NOMO-1 treated with DMSO at 0.1 percent for 48 hours (cell line): ENCODE measurements around the gene CUX1.

ENCODE experiments used
- DNase-seq: peaks from one replicate; lab custom pipeline; 2025; ENCODE audit not compliant: unreplicated experiment; lab: John Stamatoyannopoulos, UW

The CUX1 gene

DNA sequence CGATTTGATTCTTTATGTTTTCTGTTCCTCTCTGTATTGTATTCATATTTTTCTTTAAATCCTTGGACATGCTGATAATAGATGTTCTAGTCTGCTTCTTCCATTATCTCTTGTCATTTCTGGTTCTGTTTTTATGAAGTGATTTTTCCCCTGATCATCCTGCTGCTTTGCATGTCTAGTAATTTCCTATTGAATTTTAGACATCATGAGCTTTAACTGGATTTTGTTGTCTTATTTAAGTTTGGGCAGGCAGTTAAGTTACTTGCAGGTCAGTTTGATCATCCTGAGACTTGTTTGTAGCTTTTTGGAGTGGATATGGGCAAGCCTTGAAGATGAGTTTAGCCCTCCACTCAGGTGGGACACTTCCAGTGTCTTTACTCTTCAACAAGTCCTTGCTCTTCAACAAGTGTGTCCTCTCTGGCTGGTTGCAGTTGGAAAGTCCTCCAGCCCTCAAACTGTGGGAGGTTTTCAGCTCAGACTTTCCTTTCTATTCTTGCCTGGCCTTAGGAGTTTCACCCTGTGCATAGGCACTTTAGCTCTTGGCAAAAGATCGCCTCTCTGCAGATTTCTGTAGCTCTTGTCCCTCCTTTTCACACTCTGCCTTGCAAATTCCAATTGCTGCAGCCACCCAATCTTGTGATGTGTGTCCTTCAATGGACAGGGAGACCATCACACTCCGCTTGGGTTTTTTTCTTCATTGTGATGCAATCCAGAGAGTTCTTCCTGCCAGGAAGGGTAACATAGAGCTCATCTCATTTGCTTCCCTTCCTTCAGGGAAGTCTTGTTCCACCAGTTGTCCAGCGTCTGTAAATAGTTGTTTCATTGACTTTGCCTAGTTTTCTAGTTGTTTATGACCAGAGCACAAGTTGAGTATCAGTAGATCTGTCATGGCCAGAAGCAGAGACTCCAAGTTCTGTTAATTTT, 272.0 kb downstream of the CUX1 start:
- no peak for DNase-seq

DNA sequence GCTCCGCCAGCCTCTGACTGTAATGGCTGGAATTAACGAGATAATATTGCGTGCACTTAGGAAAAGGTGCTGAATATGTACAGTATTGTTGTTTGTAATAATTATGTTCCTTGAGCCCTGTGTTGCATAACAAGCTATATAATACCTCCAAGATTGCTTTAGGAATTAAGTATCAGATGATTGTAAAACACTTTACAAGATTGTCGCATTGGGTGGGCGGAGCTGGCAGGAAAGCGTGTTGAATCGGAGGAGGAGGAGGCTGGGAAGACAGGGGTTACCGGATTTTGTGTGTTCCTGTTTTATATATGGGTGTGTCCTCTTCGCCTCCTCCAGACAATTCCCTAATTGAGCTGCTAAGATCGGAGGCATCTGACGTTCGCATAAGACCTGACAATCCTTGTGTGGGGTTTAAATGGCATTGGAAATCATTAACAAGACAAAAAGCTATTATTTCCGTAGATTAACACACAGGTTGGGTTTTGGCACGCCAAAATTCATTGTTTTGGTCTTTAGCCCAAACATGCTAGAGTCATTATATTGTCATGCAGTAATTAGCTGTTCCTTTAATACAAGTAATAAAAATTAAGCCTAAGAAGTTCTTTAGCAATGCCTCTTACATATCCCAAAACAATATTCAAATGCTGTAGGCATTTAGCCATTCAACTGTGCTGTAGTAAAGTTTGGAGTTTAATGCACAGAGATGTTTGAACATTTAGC, 276.3 kb downstream of the CUX1 start:
- DNase-seq, result no peak

DNA sequence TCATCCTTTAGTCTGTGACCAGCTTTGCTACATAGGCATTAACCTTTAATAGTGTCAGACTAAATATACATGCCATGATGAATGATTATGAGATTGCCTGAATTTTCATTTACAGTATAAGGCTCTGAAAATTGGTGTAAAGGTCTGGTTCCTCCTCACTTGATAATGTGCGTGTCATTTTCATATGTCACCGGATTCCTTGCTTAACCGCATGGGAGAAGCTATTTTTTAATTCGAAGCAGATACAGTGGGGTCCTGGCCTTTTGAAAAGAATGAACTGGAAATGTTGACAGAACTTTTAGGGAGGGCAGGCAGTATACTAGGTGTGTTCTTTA, 276.9 kb downstream of the CUX1 start:
- no peak for DNase-seq

DNA sequence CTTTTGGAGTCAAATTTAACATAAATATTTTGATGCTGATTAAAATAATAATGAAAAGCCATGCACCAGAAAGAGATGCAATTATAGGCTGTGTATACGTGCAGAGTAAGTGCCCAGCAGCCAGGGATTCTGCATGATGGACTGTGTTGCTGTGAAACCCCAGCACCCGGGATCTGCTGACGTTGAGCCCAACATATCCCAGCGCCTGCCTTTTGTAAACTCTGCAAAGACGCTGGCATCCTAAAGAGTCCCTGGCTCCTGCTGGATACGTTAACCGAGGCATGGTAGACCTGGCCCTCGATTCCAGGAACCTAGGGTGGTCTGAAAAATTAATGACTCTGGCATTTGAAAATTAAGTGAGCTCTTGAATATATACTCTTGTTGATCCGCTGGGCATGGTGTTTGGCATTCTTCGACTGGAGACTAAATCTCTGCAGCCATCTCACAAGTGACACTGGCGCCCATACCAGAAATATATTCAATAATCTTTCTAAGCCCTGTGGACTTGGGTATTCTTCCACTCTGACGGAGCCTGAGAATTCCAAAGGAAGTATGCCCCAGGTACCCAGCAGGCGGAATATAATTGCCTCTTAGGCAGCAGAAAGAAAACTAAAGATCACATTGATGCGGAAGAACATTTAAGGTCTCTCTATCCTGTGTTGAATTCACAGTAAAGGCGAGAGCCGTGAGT, 278.0 kb downstream of the CUX1 start:
- no peak for DNase-seq

DNA sequence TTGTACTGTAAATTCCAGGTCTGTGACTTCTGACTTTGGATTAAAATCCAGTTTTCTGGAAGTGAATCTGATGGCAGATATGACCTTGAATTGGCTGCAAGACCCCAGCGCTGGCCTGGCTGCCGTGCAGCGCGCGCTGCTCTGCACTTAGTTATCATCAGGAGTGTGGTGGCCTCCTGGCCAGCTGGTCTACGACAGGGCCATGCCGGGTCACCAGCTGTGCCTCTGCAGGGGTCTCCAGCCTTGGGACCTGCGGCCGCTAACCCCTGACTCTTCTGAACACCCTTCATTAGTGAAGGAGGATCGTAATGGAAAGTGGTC, 278.5 kb downstream of the CUX1 start:
- DNase-seq, result no peak

DNA sequence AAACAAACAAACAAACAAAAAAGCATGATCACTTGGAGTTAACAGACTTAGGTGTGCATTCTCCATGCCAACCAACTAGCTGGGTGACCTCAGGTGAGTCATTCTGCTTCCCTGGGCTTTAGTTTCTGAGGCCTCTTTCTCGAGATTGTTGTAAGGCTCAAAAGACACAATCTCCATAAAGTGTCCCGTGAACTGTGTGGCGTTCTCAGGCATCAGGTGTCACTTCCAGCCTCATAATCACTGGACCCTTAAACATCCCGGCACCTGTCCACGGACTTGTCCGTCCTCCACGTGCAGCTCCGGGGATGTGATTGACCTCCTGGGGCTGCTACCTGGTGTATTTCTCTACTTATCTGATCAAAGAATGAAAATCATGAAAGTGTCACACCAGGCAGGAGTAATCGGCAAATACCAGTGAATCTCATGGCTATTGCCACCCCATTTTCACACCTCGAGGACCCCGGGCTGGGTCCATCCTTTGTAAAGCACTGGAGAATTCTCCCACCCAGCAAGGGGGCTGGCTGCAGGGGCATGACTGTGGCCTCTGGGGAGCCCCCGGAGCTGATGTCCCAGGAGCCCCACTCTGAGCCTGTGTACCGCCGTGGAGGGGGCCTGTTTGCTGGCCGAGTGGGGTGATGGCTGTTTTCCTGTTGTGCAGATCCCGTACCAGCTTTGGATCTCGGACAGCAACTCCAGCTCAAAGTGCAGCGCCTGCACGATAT, 279.4 kb downstream of the CUX1 start:
- no peak for DNase-seq

DNA sequence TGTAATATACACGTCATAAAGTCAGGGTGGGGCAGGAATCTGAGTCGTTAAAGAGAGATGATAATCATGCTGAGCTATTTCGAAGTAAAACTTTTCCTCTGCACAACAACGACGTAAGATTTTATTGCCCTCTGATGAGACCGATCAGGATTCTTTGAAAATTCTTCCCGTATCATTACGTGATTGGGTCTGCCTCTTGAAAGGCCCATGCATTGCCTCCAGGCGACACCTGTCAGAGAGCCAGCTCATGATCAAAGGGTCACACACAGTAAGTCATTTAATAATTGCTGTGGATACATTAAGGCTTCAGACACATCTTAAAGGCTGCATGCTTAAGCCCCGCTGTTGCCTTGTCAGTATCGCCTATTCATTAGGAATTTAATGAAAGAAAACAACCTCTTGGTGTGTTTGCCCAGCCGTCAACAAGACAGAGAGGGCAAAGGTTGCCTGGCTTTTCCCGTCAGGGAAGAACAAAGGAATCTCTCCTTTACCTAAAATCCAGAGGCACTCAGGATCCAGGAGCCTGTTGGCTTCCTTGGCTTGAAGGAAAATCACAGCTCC, 280.3 kb downstream of the CUX1 start:
- DNase-seq, result no peak

DNA sequence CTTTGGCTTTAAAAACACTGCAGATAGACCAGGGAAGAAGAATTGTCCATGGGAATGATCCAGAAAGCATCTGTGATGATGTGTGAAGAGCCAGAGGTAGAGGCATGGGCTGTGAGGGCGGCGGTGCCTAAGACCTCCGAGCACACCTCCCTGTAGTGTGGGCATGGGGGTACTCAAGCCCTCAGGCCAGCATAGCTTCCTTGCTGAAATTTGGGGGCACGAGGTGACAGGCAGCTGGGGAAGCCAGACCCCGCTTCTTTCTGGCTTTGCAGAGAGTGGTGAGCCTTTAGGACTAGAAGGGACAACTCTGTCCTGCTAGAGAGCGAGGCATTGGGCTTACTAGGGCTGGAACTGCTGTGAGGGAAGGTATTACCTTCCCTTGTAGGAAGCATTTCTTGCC, 281.6 kb downstream of the CUX1 start:
- no peak for DNase-seq

DNA sequence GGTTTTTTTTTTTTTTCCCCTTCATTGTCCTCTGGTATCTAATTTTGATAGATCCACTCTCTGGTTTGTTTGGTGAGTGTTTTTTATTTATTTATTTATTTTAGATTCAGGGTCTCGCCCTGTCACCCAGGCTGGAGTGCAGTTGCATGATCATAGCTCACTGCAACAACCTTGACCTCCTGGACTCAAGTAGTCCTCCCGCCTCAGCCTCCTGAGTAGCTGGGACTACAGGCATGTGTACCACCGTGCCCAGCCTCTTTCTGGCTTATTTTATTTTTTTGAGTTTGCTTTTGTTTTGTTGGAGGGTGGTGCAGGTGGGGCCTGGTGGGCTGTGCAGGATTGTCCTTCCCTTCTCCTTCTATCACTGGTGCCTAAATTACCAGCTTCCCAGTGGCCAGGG, 282.0 kb downstream of the CUX1 start:
- DNase-seq, result no peak

DNA sequence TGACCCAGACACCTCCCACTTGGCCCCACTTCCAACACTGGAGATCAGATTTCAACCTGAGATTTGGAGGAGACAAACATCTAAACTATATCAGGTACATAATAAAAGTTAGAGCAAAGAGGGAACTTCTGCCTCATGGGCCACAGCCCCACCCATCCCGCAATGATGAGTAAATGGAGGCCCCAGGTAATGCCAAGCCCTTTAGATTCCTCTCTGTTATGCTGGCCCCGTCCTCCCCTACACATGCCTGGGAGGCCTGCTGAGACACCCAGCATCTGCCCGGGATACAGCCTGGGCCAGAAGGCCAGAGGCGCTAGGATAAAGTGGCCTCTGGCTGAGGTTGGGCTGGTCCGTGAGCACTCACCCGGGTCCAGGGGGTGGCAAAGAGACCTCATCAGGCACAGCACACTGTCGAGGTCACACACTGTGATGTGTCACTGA, 283.7 kb downstream of the CUX1 start:
- DNase-seq, result no peak

DNA sequence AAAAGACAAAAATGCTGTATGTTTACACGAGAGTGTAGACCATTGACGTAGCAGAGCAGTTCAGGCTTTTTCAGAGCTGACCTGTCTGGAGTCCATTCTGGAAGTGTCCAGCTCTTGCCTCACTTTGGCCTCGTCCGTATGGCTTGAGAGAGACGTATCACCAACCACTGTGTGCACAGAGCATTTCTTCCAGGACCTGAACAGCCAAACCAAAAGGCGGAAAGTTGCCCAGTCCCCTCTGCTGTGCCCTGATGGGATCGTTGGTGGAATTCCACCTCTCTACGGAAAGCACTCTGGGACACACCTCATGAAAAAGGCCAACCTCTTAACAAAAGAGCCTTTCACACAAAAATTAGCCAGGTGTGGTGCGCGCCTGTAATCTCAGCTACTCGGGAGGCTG, 284.5 kb downstream of the CUX1 start:
- DNase-seq, result no peak

DNA sequence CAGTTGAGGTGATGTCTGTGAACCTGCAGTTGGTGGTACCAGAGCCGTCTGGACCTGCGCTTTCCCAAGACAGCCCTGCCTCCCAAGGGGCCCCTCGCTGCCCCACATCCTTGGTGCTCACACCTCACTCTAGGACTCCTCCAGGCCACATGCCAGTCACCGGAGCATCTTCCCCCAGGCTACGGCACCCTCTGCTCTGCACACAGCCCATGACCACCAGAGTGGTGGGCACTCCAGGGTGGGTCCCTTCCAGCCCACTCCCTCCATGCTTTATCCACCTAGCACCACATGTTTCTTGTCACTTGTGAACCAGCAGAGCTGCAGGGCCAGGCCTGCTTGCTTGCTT, 285.6 kb downstream of the CUX1 start:
- no peak for DNase-seq

DNA sequence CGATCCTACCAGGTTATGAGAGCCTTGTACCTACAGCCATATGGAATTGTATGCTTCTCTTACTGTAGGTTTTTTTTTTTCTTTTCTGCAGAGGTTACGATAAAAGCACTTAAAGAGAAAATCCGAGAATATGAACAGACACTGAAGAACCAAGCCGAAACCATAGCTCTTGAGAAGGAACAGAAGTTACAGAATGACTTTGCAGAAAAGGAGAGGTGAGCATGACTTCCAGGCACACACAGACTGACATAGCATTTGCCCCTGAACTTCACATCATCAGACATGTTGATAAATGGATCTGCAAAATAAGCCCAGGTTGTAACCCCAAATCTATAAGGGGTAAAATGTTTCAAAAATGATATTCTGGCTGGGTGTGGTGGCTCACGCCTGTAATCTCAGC, 286.8 kb downstream of the CUX1 start:
- DNase-seq, result no peak

DNA sequence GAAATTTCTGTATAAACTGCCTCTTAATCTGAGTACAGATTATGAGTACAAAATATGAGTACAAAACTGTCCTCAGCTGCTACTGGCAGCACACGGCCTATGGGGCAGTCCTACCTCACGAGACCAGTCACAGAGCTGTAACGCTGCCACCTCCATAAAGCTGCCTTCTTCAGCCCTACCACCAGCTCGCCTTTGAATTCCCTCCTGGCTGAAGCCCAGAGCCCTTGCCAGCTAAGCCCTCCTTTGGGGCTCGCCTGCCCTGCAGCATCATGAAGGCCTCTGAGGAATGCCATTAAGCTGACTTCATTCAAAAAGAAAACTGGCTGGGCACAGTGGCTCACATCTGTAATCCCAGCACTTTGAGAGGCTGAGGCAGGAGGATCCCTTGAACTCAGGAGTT, 289.2 kb downstream of the CUX1 start:
- DNase-seq, result no peak

DNA sequence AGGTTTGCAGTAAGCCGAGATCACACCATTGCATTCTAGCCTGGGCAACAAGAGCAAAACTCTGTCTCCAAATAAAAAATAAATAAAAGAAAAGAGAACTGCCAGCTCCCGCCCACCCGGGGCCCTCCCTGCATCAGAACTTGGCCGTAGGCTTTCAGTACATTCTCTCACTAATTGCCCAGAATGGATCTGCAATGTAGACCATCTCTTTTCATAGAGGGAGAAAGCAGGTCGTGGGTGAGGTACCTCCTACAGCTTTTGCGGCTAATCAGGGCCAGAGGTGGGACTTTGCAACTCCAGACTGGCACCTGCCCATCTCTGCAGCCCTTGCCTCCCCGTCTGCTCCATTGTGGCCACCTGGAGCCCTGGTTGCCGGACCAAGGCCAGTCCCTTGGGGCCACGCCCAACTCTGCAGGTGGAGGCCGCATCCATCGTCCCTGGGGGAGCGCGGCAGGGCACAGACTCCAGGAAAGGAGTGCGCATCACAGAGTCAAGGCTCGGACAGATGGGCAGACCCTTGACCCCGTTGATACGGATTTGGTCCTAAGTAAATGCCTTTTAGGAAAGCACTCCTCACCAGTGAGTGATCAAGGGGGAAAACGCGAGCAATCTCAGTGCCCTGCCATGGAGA, 290.2 kb downstream of the CUX1 start:
- no peak for DNase-seq

DNA sequence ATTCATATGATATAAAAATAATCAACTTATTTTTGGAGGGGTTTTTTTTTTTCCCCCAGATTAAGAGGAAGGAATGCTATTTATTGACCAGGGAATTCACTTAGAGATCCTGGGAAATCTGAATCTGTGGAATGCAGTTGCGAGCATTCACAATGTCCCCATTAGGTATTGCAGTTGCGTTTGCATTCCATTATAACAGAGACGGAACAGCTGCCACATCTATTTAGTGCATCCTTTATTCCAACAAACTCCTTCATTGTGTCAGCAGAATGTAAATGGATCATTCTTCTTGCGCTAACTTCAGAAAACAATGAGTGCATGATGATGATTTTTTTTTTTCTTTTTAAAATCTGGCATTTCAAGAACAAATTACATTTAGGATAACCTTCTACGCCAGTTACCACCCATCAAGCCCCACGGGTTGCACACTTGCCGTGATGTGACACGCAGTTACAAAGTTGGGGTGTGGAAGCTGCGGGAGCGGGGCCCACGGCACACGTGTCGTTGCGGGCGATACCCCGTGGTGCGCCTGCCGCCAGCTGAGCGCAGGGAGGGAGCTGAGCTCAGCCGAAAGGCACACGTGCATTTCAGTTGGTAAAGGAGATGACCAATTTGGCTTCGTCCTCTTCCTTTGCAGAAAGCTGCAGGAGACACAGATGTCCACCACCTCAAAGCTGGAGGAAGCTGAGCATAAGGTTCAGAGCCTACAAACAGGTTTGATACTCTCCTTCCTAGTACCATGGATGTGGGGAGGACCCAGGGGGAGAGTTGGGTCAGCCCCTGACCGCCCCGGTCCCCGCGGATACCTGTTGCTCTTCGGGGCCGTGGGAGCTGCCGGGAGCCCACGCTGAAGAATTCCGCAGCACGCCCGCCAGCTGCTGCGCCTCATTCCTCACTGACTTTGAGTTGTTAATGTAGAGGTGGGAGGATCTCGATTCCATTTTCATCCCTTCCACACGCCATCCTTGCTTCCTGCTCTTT, 293.9 kb downstream of the CUX1 start:
- no peak for DNase-seq

DNA sequence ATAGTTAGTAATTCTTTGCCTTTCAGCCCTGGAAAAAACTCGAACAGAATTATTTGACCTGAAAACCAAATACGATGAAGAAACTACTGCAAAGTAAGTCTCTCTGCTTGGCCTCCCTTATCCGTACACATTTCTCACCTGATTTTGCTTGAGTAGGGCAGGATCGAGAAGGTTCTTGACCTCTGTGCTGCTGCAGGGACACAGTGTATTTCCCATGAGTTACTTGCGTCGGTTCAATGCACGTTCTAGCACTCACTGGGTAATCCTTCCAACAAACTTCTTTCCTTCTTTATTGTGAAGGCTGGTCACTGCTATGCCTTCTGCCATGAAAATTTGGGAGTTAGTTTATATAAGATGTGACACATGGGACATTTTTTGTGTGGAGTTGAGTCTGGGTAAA, 297.8 kb downstream of the CUX1 start:
- DNase-seq, result no peak

DNA sequence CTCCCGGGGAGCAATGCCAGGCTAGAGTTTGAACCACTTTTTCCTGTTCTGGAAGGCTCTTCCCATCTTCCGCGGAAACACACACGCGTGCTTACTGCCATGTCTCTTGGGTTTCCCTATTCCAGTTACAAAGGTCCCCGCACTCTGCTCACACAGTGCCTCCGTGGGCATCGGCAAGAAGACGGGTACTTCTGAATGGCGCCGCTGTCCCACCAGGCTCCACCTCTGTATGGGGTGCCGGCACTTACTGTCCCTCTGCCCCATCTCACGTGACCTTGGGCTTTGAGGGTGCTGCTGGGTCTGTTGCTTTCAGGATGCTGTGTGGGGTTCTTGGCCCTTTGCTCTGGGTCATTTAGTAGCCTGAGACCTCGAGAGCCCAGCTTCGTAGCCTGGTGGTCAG, 298.5 kb downstream of the CUX1 start:
- no peak for DNase-seq

DNA sequence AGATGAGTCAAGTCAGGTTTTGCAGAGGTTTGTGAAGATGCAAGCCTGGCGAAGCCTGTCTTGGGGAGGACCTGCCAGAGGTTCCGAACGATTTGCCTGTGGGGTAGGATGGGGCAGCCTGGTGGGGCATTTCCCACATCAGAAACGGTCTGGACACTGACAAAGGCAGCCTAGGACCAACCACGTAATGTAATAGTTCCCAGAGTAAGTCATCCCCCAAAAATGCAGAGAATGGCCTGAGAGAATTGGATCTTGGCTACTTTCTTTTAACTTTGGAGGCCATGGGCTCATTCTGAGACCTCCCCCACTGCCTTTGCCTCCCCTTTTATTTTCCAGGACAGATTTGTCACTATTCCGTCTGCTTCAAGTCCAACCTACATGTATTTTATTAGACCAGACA, 300.3 kb downstream of the CUX1 start:
- no peak for DNase-seq

DNA sequence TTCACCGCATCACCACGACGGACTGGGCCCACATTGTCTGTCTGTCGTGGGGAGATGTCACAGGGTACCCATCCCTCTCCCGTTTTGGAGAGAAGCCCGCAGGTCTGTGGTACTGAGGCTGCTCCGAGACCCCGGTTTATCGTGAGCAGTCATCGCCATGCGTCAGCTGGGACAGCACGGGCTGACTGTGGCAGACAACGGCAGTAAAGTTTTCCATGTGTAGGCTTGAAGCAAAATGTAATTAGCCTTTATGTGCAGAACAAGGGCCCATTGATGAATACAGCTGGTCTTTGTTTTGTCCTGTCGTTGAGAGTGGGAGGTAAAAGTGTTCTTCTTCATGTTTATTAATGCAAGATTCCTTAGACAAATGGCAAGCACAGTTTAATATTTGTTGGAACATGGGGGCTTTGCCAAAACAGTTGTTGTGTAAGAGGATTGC, 301.8 kb downstream of the CUX1 start:
- no peak for DNase-seq
